H1 (cell line): ENCODE data around the gene SEZ6.

Source experiments
- BACH1 ChIP-seq: IDR thresholded peaks from 2 replicates; pipeline ENCODE4 v1.6.1; 2012; ENCODE audit warnings: low read length, improper control_type of control experiment
- BRCA1 ChIP-seq: IDR thresholded peaks from 2 replicates; pipeline ENCODE4 v1.6.1; 2012; ENCODE audit warnings: low read depth, low read length, improper control_type of control experiment
- CTCF ChIP-seq, 3 experiments: IDR thresholded peaks; 1 replicate in 2 of 3; 2 replicates in 1 of 3; pipeline versions ENCODE4 v1.5.1 to v1.6.1; 2011; ENCODE audit warnings: low read length in 3 of 3, mild to moderate bottlenecking in 3 of 3, inconsistent platforms in 2 of 3, low read depth in 1 of 3, moderate library complexity in 1 of 3; ENCODE audit not compliant: insufficient read depth in 1 of 3; ENCODE audit errors: control extremely low read depth in 1 of 3
- POLR2AphosphoS5 ChIP-seq: IDR thresholded peaks from 2 replicates; pipeline ENCODE4 v1.6.1; 2011; ENCODE audit warnings: low read depth, low read length
- RBBP5 ChIP-seq: IDR thresholded peaks from 2 replicates; pipeline ENCODE4 v1.7.1; 2012; ENCODE audit warnings: low read depth, mild to moderate bottlenecking, inconsistent platforms, low read length, moderate library complexity, borderline replicate concordance
- SAP30 ChIP-seq: fragments of 300-600 bp; sonication (generic); IDR thresholded peaks from 2 replicates; pipeline ENCODE4 v1.7.1; 2012; ENCODE audit warnings: low read length, moderate library complexity, mild to moderate bottlenecking, inconsistent platforms; ENCODE audit not compliant: insufficient read depth, insufficient replicate concordance
- TAF1 ChIP-seq: IDR thresholded peaks from 2 replicates; pipeline ENCODE4 v1.6.1; 2011; ENCODE audit warnings: mild to moderate bottlenecking, low read depth, low read length
- YY1 ChIP-seq: IDR thresholded peaks from 2 replicates; pipeline ENCODE4 v1.6.1; 2011; ENCODE audit warnings: low read depth, mild to moderate bottlenecking, low read length
- ZNF274 ChIP-seq: IDR thresholded peaks from 2 replicates; pipeline ENCODE4 v1.7.0; 2012; ENCODE audit warnings: low read length, borderline replicate concordance; ENCODE audit errors: extremely low read depth

- TF ChIP-seq CTCF (IDR thresholded peaks at IDR 0.05; ENCODE audit: control extremely low read depth in 1 of 3, insufficient read depth in 1 of 3, low read depth in 1 of 3, low read length in 3 of 3) (no peak), YY1 (no peak), SAP30 (no peak), RBBP5 (no peak), POLR2AphosphoS5 (peak; percentile 82), ZNF274 (no peak), TAF1 (no peak), BRCA1 (no peak), BACH1 (no peak)
Measured at GRCh38 chr17:28996554-28997096, 9.2 kb downstream of the SEZ6 start.
